HepG2 (cell line): ENCODE results near the gene EMP2. TPM values are rescaled to one million over a fixed set of nuclear protein-coding genes. Genes with fewer than 3 reads are reported as not detected.

ENCODE experiments used
- AHR ChIP-seq: IDR thresholded peaks from 2 replicates; pipeline ENCODE4 v1.6.1; 2018; ENCODE audit warnings: missing genetic modification reagents, missing compliant biosample characterization
- ARNT2 ChIP-seq: sonication (generic); formaldehyde crosslinking; IDR thresholded peaks from 2 replicates; pipeline ENCODE4 v1.8.0; 2022; ENCODE audit warnings: mild to moderate bottlenecking, low read depth, missing genetic modification reagents, moderate library complexity
- FOXO1 ChIP-seq: sonication (generic); formaldehyde crosslinking; IDR thresholded peaks from 2 replicates; pipeline ENCODE4 v1.4.0; 2020; ENCODE audit warnings: missing genetic modification reagents
- GABPB1 ChIP-seq: IDR thresholded peaks from 2 replicates; pipeline ENCODE4 v1.6.1; 2016; ENCODE audit warnings: mild to moderate bottlenecking, missing genetic modification reagents, moderate library complexity, missing compliant biosample characterization
- GLI4 ChIP-seq: sonication (generic); formaldehyde crosslinking; IDR thresholded peaks from 2 replicates; pipeline ENCODE4 v1.5.1; 2020; ENCODE audit warnings: missing genetic modification reagents, mild to moderate bottlenecking, moderate library complexity, borderline replicate concordance
- HNF1B ChIP-seq: sonication (generic); formaldehyde crosslinking; IDR thresholded peaks from 2 replicates; pipeline ENCODE4 v1.5.1; 2020; ENCODE audit warnings: mild to moderate bottlenecking, moderate library complexity, missing genetic modification reagents
- HOXA7 ChIP-seq: sonication (generic); formaldehyde crosslinking; IDR thresholded peaks from 2 replicates; pipeline ENCODE4 v1.8.1; 2022; ENCODE audit warnings: mild to moderate bottlenecking, missing genetic modification reagents, moderate library complexity
- MAF1 ChIP-seq: sonication (generic); formaldehyde crosslinking; IDR thresholded peaks from 2 replicates; pipeline ENCODE4 v1.5.0; 2020; ENCODE audit warnings: missing genetic modification reagents, borderline replicate concordance
- MIXL1 ChIP-seq: IDR thresholded peaks from 2 replicates; pipeline ENCODE4 v1.6.1; 2016
- RFX1 ChIP-seq: fragments of 450-650 bp; IDR thresholded peaks from 2 replicates; pipeline ENCODE4 v1.6.1; 2017
- SMARCE1 ChIP-seq: fragments of 450-650 bp; IDR thresholded peaks from 2 replicates; pipeline ENCODE4 v1.6.1; 2017; ENCODE audit warnings: borderline replicate concordance
- THRA ChIP-seq: sonication (generic); formaldehyde crosslinking; IDR thresholded peaks from 2 replicates; pipeline ENCODE4 v1.4.0; 2020; ENCODE audit warnings: missing genetic modification reagents, borderline replicate concordance
- ZBTB10 ChIP-seq: sonication (generic); formaldehyde crosslinking; IDR thresholded peaks from 2 replicates; pipeline ENCODE4 v1.4.0; 2020; ENCODE audit warnings: missing genetic modification reagents, borderline replicate concordance
- ZBTB7B ChIP-seq: sonication (generic); formaldehyde crosslinking; IDR thresholded peaks from 2 replicates; pipeline ENCODE4 v1.4.0; 2020; ENCODE audit warnings: missing genetic modification reagents
- ZMYM4 ChIP-seq: sonication (generic); formaldehyde crosslinking; IDR thresholded peaks from 2 replicates; pipeline ENCODE4 v1.8.1; 2023; ENCODE audit warnings: mild to moderate bottlenecking, missing genetic modification reagents
- ZNF136 ChIP-seq: sonication (generic); formaldehyde crosslinking; IDR thresholded peaks from 2 replicates; pipeline ENCODE4 v1.8.1; 2022; ENCODE audit warnings: low read depth, mild to moderate bottlenecking, moderate library complexity, missing genetic modification reagents
- ZNF275 ChIP-seq: sonication (generic); formaldehyde crosslinking; IDR thresholded peaks from 2 replicates; pipeline ENCODE4 v1.8.0; 2022; ENCODE audit warnings: missing genetic modification reagents, mild to moderate bottlenecking, inconsistent platforms, borderline replicate concordance
- ZNF296 ChIP-seq: sonication (generic); formaldehyde crosslinking; conservative IDR thresholded peaks from 2 replicates; pipeline ENCODE4 v1.5.0; 2020; ENCODE audit warnings: mild to moderate bottlenecking, missing genetic modification reagents
- ZNF333 ChIP-seq: sonication (generic); formaldehyde crosslinking; IDR thresholded peaks from 2 replicates; pipeline ENCODE4 v1.4.0; 2020; ENCODE audit warnings: mild to moderate bottlenecking, missing genetic modification reagents, borderline replicate concordance
- ZNF580 ChIP-seq: IDR thresholded peaks from 2 replicates; pipeline ENCODE4 v1.6.1; 2016; ENCODE audit warnings: low read depth, borderline replicate concordance
- ZNF850 ChIP-seq: sonication (generic); formaldehyde crosslinking; conservative IDR thresholded peaks from 2 replicates; pipeline ENCODE4 v1.9.0; 2021; ENCODE audit warnings: mild to moderate bottlenecking, missing genetic modification reagents
- ZSCAN31 ChIP-seq: sonication (generic); formaldehyde crosslinking; IDR thresholded peaks from 2 replicates; pipeline ENCODE4 v1.5.0; 2020; ENCODE audit warnings: low read depth, mild to moderate bottlenecking, missing genetic modification reagents
- polyA plus RNA-seq, 8 experiments: library from polyadenylated mRNA; depleted of rRNA in 3 of 8; stranded (reverse) in 7 of 8; unstranded in 1 of 8; fragments of >200 nt; fragmentation: Illumina TruSeq in 4 of 8; extraction: Trizol in 4 of 8; gene quantifications; 2 replicates each; pipeline versions ENCODE4 v1.2.1 to v1.2.3, GENCODE V29; 2011 to 2016; ENCODE audit warnings: low read depth in 4 of 8, missing spikeins in 1 of 8, mixed read lengths in 1 of 8; ENCODE audit not compliant: insufficient read depth in 1 of 8
- total RNA-seq, 5 experiments: library from RNA; depleted of rRNA; stranded (reverse); fragments of >200 nt; fragmentation: Illumina TruSeq; extraction: Trizol; gene quantifications; 2 replicates each; pipeline ENCODE4 v1.2.3, GENCODE V29; 2016; ENCODE audit warnings: low read depth in 1 of 5

Gene EMP2
- total and polyA plus RNA-seq, 2 of the 13 experiments (the other 11 are each of a cell fraction or from before 2014, with no cell fraction given), result 24.6 to 91.2 TPM

- no peak for TF ChIP-seq ZNF296
- TF ChIP-seq ZNF333 (CRISPR knock-in tag), result no peak
- TF ChIP-seq ZSCAN31 (CRISPR knock-in tag), result 0 out of 2 replicates have a peak, but pooled peaks have one; percentile 64
- TF ChIP-seq ARNT2 (CRISPR knock-in tag), result 0 out of 2 replicates have a peak, but pooled peaks have one; percentile 61
- TF ChIP-seq MAF1 (CRISPR knock-in tag), result no peak
- no peak for TF ChIP-seq HOXA7 (CRISPR knock-in tag)
- TF ChIP-seq ZNF136 (CRISPR knock-in tag), result peak; percentile 91; the same call in 1 of the 2 replicates
- no peak for TF ChIP-seq GLI4 (CRISPR knock-in tag)
- no peak for TF ChIP-seq ZBTB10 (CRISPR knock-in tag)
- TF ChIP-seq ZNF580 (CRISPR knock-in tag), result peak; percentile 80; the same call in 1 of the 2 replicates
- TF ChIP-seq ZNF275 (CRISPR knock-in tag), result no peak
- 0 out of 2 replicates have a peak, but pooled peaks have one; percentile 19 for TF ChIP-seq ZBTB7B (CRISPR knock-in tag)
- TF ChIP-seq ZNF850, result no peak
- TF ChIP-seq ZMYM4 (CRISPR knock-in tag), result peak; percentile 36; the same call in 1 of the 2 replicates
- TF ChIP-seq SMARCE1, result no peak
- TF ChIP-seq AHR (CRISPR knock-in tag), result no peak
- no peak for TF ChIP-seq RFX1
- peak; percentile 29; the same call in 1 of the 2 replicates for TF ChIP-seq GABPB1 (CRISPR knock-in tag)
- peak; percentile 67 for TF ChIP-seq THRA
- peak; percentile 81; the same call in 1 of the 2 replicates for TF ChIP-seq MIXL1 (CRISPR knock-in tag)
- TF ChIP-seq HNF1B (CRISPR knock-in tag), result peak; percentile 86
- TF ChIP-seq FOXO1 (CRISPR knock-in tag), result peak; percentile 80
Measured at GRCh38 chr16:10509534-10510025, 70.8 kb downstream of the EMP2 start (continued).
